ENCODE results near the gene RNASEH2A. TPM values are rescaled to one million over a fixed set of nuclear protein-coding genes. Genes with fewer than 3 reads are reported as not detected.

RNASEH2A gene
- total and polyA plus RNA-seq, 12 donors, result 1.8 to 11.5 (median 5.0) TPM

DNA sequence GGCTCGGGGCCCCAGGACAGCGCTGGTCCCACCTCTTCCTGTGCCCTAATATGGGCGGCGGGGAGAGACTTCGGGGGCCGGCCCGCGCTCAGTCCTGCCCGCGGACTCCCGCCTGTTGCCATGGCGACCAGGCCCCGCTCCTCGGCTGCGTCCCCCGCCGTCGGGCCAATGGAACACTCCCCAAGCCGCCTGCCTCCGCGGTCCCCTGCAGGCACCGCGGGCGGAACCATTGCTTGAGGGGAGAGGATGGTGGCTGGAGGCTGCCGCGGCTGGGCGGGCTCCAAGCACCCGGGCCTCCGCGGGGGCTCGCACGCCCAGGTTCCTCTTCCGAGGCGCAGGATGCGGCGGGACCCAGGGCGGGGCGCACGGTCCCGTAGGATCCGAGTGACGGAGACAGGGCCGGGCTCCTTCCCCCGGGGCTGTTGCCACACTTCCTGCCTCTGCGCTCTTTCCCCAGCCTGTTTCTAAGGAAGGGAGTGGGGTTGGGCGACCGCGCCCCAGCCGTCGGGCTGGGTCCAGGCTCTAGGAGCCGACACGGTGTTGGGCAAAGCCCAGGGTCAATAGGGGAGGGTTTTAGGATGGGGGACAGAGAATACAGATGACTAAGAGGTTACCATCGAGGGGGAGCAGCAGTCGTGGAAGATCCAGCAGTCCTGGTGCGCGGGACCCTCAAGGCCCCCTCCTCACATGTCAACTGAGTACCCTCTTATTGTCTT, 16.3 kb upstream of the RNASEH2A start:
- H3K27ac ChIP-seq, result peak overlapping the region; percentile 97 to 100 (median 99)
- TF ChIP-seq POLR2A (IDR thresholded peaks at IDR 0.05), result peak; percentile 83 to 91
- TF ChIP-seq, protein P1, sequence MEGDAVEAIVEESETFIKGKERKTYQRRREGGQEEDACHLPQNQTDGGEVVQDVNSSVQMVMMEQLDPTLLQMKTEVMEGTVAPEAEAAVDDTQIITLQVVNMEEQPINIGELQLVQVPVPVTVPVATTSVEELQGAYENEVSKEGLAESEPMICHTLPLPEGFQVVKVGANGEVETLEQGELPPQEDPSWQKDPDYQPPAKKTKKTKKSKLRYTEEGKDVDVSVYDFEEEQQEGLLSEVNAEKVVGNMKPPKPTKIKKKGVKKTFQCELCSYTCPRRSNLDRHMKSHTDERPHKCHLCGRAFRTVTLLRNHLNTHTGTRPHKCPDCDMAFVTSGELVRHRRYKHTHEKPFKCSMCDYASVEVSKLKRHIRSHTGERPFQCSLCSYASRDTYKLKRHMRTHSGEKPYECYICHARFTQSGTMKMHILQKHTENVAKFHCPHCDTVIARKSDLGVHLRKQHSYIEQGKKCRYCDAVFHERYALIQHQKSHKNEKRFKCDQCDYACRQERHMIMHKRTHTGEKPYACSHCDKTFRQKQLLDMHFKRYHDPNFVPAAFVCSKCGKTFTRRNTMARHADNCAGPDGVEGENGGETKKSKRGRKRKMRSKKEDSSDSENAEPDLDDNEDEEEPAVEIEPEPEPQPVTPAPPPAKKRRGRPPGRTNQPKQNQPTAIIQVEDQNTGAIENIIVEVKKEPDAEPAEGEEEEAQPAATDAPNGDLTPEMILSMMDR (IDR thresholded peaks at IDR 0.05), result no peak
- peaks cover 25 to 50% of the 10 kb centered on the region in 2 donors for H3K4me1 ChIP-seq (replicated peaks in 1 of 2)
- H3K36me3 ChIP-seq (replicated peaks in 1 of 2), result no peaks in the 10 kb centered on the region
- H3K27me3 ChIP-seq, result no peaks in the 10 kb centered on the region
- intact Hi-C loops (cut with DNase I), result no loop called here
- DNase-seq, result peak; percentile 97 to 99 (median 98)
- peak overlapping the region in 3 of 4 donors; percentile 16 to 77 (median 44) for H3K4me3 ChIP-seq
- H3K9me3 ChIP-seq (replicated peaks in 1 of 3), result no peaks in the 10 kb centered on the region
- WGBS, 4 donors, result 0% methylated on average over 10 to 56 of the region's 56 CpGs

DNA sequence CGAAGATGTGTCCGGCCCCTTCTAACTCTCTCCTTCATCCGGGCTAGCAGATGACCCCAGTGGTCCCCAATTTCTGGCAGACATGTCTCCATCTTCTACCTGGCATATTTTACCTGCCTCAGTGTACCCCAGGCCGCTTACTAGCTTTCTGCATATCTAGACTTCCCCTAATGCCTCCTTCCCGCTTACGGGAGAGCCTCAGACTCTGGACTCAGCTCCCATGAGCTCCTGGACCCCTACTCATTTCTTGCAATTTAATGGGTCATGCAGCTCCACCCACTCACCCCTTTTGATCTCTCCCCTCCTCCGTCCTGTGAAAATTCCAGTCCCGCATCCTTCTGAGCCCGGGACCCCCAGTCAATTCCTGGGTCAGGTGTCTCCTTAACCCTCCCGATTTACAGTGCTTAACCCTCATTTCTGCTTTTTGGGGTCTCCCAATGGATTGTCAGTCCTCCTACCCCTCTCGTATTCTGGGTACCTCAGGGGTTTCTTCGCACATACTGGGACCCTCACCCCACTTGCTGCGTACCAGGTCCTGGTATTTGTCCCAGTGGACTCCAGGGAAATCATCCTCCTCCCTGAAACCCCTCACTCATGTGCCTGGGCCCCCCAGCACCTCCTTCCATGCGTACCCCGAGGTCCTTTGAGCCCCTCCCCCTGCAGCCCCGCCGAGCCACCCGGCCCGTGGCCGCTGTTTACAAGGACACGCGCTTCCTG, 15.6 kb upstream of the RNASEH2A start:
- WGBS, 4 donors, result 2 to 4% (median 3%) methylated on average over 13 to 22 of the region's 22 CpGs
- TF ChIP-seq, protein P1 (IDR thresholded peaks at IDR 0.05), result no peak
- TF ChIP-seq POLR2A (IDR thresholded peaks at IDR 0.05), result no peak
- Histone ChIP-seq H3K9me3 (replicated peaks in 1 of 3) (no peaks in the 10 kb centered on the region), H3K36me3 (replicated peaks in 1 of 2) (no peaks in the 10 kb centered on the region), H3K4me1 (replicated peaks in 1 of 2) (peaks cover 25 to 52% of the 10 kb centered on the region in 2 donors), H3K27me3 (no peaks in the 10 kb centered on the region), H3K4me3 (peak overlapping the region in 3 of 4 donors; percentile 16 to 77 (median 74)), H3K27ac (peak overlapping the region; percentile 97 to 100 (median 99))
- DNase-seq, result peak in 1 of 7 donors; percentile 59
- intact Hi-C loops (cut with DNase I), result no loop called here

DNA sequence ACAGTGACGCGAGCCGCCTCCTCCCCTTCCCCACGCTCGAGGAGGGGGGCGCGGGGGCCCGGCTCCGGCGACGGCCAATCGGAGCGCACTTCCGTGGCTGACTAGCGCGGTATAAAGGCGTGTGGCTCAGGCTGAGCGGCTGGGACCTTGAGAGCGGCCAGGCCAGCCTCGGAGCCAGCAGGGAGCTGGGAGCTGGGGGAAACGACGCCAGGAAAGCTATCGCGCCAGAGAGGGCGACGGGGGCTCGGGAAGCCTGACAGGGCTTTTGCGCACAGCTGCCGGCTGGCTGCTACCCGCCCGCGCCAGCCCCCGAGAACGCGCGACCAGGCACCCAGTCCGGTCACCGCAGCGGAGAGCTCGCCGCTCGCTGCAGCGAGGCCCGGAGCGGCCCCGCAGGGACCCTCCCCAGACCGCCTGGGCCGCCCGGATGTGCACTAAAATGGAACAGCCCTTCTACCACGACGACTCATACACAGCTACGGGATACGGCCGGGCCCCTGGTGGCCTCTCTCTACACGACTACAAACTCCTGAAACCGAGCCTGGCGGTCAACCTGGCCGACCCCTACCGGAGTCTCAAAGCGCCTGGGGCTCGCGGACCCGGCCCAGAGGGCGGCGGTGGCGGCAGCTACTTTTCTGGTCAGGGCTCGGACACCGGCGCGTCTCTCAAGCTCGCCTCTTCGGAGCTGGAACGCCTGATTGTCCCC, 14.9 kb upstream of the RNASEH2A start, which contains the start of gene JUNB:
TSS of gene JUNB (plus strand) at position 142 of the 706 bp plus-strand sequence. CDS start at position 428, 286 bp downstream.
- peak within 1 kb of the TSS; percentile 97 to 100 (median 99) for H3K27ac ChIP-seq
- peak; percentile 100 for TF ChIP-seq POLR2A (IDR thresholded peaks at IDR 0.05)
- TF ChIP-seq, protein P1 (IDR thresholded peaks at IDR 0.05), result peak in 4 of 6 experiments; percentile 3 to 27 (median 16)
- H3K4me1 ChIP-seq (replicated peaks in 1 of 2), result peaks cover 29 to 56% of the 10 kb centered on the region in 2 donors
- intact Hi-C loops (cut with DNase I), result no loop called here
- no peaks in the 10 kb centered on the region for H3K9me3 ChIP-seq (replicated peaks in 1 of 3)
- WGBS, 4 donors, result 0% methylated on average over 23 to 73 of the region's 73 CpGs; no CpG with 5 or more reads in 1 of the 4 donors
- H3K4me3 ChIP-seq, result peak within 1 kb of the TSS; percentile 54 to 80 (median 76)
- no peaks in the 10 kb centered on the region for H3K27me3 ChIP-seq
- no peaks in the 10 kb centered on the region for H3K36me3 ChIP-seq (replicated peaks in 1 of 2)
- peak; percentile 98 to 99 (median 98) for DNase-seq

Measured in adrenal gland (tissue), 12 donors.